Lung (tissue), 12 donors: ENCODE measurements around the gene SCMH1. TPM values are rescaled to one million over a fixed set of nuclear protein-coding genes. Genes with fewer than 3 reads are reported as not detected.

Experiments used
- ATAC-seq: fragments of 200-7000 bp; cut with Tn5 transposase; one replicate; pipeline ENCODE4 v1.9.1; 2020; ENCODE audit warnings: moderate number of reproducible peaks; ENCODE audit not compliant: insufficient read depth, low FRiP score
- DNase-seq, 3 donors: peaks; one replicate each; pipeline ENCODE4 v3.0.0-alpha.2; 2013 to 2017
- H3K27ac ChIP-seq, 2 donors: one replicate each; pipeline ENCODE4 v1.5.1; 2013; ENCODE audit warnings: mild to moderate bottlenecking in 2 of 2, moderate library complexity in 2 of 2, control low read depth in 1 of 2, inconsistent platforms in 1 of 2, low read depth in 1 of 2, low read length in 1 of 2
- H3K27me3 ChIP-seq, 3 donors: one replicate each; pipeline ENCODE4 v1.5.1; 2013; ENCODE audit warnings: low read length in 2 of 3; ENCODE audit not compliant: control insufficient read depth in 3 of 3, insufficient read depth in 3 of 3
- H3K36me3 ChIP-seq, 4 donors: one replicate each; pipeline ENCODE4 v1.5.1; 2013; ENCODE audit warnings: low read length in 4 of 4, mild to moderate bottlenecking in 1 of 4, moderate library complexity in 1 of 4; ENCODE audit not compliant: control insufficient read depth in 4 of 4, insufficient read depth in 4 of 4
- H3K4me1 ChIP-seq, 5 donors: one replicate each; pipeline ENCODE4 v1.5.1; 2013; ENCODE audit warnings: low read length in 5 of 5, mild to moderate bottlenecking in 2 of 5, moderate library complexity in 1 of 5; ENCODE audit not compliant: control insufficient read depth in 5 of 5, insufficient read depth in 5 of 5
- H3K4me3 ChIP-seq: one replicate; pipeline ENCODE4 v1.5.1; 2013; ENCODE audit warnings: mild to moderate bottlenecking, control low read depth, moderate library complexity
- H3K9ac ChIP-seq, 2 donors: one replicate each; pipeline ENCODE4 v1.5.1; 2013; ENCODE audit warnings: low read length in 2 of 2, control low read depth in 1 of 2; ENCODE audit not compliant: insufficient read depth in 1 of 2
- H3K9me3 ChIP-seq, 4 donors: one replicate each; pipeline ENCODE4 v1.5.1; 2013; ENCODE audit warnings: low read length in 3 of 4, mild to moderate bottlenecking in 1 of 4, moderate library complexity in 1 of 4; ENCODE audit not compliant: control insufficient read depth in 4 of 4, insufficient read depth in 3 of 4
- WGBS, 2 donors: extraction: QIAGEN DNeasy Blood & Tissue Kit; methylation state at CpG; one replicate each; pipeline ENCODE4 v1.1.7; 2013; 5-methylcytosine and 5-hydroxymethylcytosine counted together
- polyA plus RNA-seq, 2 donors: library from polyadenylated mRNA; stranded (reverse); fragments of 200-250 nt; gene quantifications; one replicate each; pipeline ENCODE4 v1.2.1, GENCODE V29; 2013
- total RNA-seq, 2 donors: library from RNA; depleted of rRNA in 1 of 2; stranded (reverse); fragments of >200 nt in 1 of 2; gene quantifications; one replicate each; pipeline ENCODE4 v1.2.1, GENCODE V29; 2014 to 2021
- TF ChIP-seq, protein P1 (sequence below): IDR thresholded peaks from 2 replicates; pipeline ENCODE4 v1.5.1; 2012; ENCODE audit warnings: mild to moderate bottlenecking; ENCODE audit errors: control extremely low read depth, extremely low read depth
- donor health status: control.
- donor health status: control.
- donor health status: Bipolar disorder and iron deficiency.
- donor health status: healthy.
- donor health status: DM: yes; HTN: yes; CAD: no.

SCMH1 gene
- total and polyA plus RNA-seq, 4 donors = 20.7 to 43.5 (median 28.8) TPM

DNA sequence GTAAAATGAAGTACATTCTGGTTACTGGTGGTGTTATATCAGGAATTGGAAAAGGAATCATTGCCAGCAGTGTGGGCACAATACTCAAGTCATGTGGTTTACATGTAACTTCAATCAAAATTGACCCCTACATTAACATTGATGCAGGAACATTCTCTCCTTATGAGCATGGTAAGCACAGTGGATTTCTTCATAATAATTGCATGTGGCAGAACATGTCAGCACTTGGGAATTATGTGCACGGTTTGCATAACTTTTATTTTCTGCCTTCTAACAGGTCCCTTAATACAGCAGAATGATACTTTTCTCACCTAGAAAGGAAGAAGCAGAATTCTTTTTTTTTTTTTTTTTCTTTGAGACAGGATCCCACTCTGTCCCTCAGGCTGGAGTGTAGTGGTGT lies 258.8 kb downstream of the SCMH1 start:
- TF ChIP-seq, protein P1, sequence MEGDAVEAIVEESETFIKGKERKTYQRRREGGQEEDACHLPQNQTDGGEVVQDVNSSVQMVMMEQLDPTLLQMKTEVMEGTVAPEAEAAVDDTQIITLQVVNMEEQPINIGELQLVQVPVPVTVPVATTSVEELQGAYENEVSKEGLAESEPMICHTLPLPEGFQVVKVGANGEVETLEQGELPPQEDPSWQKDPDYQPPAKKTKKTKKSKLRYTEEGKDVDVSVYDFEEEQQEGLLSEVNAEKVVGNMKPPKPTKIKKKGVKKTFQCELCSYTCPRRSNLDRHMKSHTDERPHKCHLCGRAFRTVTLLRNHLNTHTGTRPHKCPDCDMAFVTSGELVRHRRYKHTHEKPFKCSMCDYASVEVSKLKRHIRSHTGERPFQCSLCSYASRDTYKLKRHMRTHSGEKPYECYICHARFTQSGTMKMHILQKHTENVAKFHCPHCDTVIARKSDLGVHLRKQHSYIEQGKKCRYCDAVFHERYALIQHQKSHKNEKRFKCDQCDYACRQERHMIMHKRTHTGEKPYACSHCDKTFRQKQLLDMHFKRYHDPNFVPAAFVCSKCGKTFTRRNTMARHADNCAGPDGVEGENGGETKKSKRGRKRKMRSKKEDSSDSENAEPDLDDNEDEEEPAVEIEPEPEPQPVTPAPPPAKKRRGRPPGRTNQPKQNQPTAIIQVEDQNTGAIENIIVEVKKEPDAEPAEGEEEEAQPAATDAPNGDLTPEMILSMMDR = no peak

DNA sequence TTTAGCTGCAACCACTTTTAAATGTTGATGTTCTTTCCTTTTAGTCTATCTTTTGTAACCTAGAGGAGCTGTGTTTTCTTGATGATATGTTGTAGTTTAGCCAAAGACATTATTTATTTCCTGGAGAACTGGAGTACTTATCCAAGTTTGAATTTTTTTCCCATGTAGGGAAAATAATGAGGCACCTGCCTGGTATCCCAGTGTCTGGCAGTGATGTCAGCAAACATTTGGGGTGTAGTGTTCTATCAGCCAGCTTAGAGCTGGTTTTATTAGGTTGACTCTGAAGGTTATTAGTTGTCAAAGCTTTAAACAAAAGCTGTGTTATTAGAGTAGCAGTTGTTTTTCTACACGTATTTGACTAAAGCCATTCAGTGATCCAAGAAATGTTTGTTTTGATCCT lies 259.4 kb downstream of the SCMH1 start:
- TF ChIP-seq, protein P1 = no peak
- Histone ChIP-seq H3K4me3 (no peak overlapping the region), H3K4me1 (peaks cover 6 to 31% (median 16%) of the 10 kb centered on the region in 5 donors), H3K27ac (no peak overlapping the region), H3K36me3 (peaks cover 4 to 14% (median 10%) of the 10 kb centered on the region in 4 donors), H3K27me3 (no peaks in the 10 kb centered on the region), H3K9me3 (no peaks in the 10 kb centered on the region), H3K9ac (no peak overlapping the region)
- WGBS, 2 donors = 56 to 93% methylated on average over 1 of the region's 1 CpG
- DNase-seq = no peak
- no peak for ATAC-seq

More for the DNA sequence above, 258.8 kb downstream of the SCMH1 start:
- Histone ChIP-seq H3K4me3 (no peak overlapping the region), H3K9ac (no peak overlapping the region), H3K9me3 (no peaks in the 10 kb centered on the region), H3K36me3 (peaks cover 7 to 16% (median 12%) of the 10 kb centered on the region in 4 donors), H3K27me3 (no peaks in the 10 kb centered on the region), H3K27ac (no peak overlapping the region), H3K4me1 (peaks cover 6 to 31% (median 16%) of the 10 kb centered on the region in 5 donors)
- DNase-seq (no peak), ATAC-seq (no peak)
- WGBS, 2 donors = 91 to 94% methylated on average over 1 of the region's 1 CpG

DNA sequence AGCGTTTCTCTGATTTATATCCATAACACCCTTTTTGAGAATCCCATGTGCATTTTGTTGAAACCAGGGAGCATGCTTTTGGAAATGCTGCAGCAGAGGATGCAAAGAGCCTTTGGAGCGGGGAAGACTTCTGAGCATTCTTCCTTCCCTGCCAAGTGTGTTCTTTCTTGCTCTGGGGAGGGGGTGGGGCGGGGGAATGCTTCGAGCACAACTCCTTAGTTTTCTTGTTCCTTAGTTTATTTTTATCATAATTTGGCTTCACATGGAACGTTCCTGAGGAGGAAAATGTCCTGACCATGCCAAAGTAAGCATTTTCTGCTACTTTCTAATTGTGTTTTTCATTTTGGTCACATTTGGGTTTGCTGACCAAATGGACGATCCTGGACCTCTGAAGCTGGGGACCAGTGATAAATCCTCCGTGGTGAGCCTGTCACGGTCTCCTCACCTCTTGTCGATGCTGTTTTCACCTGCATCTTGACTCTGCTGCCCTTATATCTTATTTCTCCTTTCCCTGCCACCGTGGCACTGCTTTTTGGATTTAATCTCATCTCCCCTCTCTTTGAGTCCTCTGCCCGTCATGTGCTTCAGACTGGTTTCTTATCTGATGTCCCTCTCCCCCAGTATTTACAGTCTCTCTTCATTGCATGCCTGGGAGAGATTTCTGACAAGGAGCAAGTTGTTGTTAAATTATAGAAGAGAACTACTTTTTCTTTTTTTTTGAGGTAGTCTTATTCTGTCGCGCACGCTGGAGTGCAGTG lies 260.2 kb downstream of the SCMH1 start:
- Histone ChIP-seq H3K27ac (no peak overlapping the region), H3K9me3 (no peaks in the 10 kb centered on the region), H3K4me3 (no peak overlapping the region), H3K27me3 (no peaks in the 10 kb centered on the region), H3K9ac (no peak overlapping the region), H3K36me3 (peaks cover 3 to 8% (median 5%) of the 10 kb centered on the region in 4 donors), H3K4me1 (peaks cover 6 to 31% (median 16%) of the 10 kb centered on the region in 5 donors)
- no peak for ATAC-seq
- DNase-seq = peak; percentile 42 to 70 (median 60)
- 61 to 78% methylated on average over 14 of the region's 14 CpGs for WGBS, 2 donors
- TF ChIP-seq, protein P1 = no peak
